T follicular helper cell (primary cell): ENCODE data around the gene PTPRT.

Source experiments
- DNase-seq: peaks from one replicate; pipeline ENCODE4 v3.0.0-alpha.2; 2020; ENCODE audit warnings: low read depth

PTPRT gene

GRCh38 chr20:42611889-42612837 is 577.5 kb downstream of the PTPRT start:
- no peak for DNase-seq

- no peak for DNase-seq
These were observed 578.3 kb downstream of the PTPRT start for GRCh38 chr20:42611423-42611822.

DNA sequence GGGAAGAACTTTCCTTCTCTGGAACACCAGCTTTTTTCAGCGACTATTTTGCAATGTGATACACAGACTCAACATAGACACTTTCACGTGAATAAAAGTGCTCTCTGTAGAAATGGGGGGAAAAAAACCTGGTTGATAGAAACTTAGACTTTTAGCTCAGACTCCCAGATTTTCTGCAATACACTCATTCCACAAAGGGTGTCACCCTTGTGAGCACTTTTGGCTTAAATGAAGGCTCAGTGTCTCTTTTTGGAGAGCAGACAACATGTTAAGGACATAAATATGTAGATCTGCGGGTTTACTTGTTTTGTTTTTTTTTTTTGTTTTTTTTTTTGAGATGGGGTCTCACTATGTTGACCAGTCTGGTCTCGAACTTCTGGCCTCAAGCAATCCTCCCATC is 579.6 kb downstream of the PTPRT start:
- no peak for DNase-seq

DNA sequence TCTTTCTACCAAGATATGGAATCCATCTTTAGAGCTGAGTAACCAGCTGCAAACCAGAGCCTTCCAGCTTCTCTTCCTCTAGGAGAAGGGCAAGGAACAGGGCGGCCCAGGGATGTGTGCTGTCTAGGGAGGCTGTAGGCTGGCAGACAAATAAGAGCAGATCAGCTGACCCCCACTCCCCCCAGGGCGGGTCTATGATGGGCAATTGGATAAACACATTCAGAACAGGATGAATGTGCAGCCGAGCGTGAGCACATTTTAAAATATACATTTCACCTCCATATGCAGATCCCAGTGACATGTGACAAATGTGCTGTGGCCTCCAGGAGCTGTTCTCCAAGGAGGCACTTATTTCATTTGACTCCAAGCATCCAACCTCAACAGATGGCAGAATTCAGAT is 580.1 kb downstream of the PTPRT start:
- DNase-seq = no peak

DNA sequence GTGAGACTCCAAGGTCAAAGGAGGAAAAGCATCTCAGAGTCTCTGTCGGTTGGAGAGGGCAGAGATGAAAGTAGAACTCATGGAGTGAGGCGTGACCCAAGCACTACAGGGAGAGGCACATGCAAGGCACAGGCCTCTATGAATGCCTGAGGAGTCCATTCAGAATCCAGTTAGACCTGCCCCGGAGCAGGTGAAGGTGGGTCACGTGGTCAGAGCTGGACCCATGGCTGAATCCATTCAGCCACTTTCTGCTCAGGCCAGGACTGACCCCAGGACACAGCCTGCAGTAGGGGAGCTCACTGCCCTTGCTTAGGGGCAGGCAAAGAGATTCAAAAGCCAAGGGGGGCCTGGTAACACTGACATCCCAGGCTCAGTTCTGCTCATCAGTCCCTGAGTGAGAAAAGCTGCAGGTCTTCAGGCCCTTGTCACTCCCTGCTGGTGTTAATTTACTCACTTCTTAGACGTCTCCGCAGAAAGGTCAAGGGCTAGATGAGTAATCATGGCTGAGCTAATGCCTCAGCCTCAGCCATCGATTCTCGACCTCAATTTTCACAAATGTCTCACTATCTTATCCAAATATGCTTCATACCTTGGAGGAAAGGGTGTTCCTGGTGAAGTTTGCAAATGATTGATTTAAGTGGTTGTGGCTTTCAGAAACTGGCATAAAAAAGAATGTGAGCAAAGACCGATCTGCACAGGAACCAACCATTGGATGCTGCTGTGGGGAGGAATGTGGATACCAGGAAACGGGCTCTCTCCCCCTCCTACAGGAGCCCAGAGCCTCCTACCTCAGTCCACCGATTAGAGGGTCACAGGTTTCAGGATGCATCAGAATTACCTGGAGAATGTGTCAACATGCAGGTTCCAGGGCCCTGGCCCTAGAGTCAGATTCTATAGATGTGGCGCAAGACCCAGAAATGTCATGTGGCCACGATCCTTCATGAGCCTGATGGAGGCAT is 584.4 kb downstream of the PTPRT start:
- no peak for DNase-seq

DNA sequence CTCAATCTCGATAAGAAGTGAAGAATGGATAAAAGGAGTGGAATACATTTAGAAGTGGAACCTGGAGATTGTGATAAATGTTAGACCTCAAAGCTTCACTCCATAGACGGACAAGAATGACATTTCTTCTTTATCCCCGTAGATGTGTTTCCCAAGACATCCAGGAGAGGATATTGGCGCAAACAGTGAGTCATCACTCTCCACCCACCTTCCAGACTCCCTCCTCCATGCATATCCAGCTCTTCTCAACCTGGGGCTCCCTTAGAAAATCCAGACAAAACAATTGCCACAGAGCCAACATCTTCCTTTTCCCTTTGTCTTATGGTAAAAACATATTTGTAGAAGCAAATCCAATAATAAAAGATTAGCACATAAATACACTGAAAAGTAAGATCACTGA is 586.1 kb downstream of the PTPRT start:
- no peak for DNase-seq

GRCh38 chr20:42598581-42598980 is 591.1 kb downstream of the PTPRT start:
- no peak for DNase-seq

- no peak for DNase-seq
These were observed 594.1 kb downstream of the PTPRT start for GRCh38 chr20:42595625-42596024.

DNA sequence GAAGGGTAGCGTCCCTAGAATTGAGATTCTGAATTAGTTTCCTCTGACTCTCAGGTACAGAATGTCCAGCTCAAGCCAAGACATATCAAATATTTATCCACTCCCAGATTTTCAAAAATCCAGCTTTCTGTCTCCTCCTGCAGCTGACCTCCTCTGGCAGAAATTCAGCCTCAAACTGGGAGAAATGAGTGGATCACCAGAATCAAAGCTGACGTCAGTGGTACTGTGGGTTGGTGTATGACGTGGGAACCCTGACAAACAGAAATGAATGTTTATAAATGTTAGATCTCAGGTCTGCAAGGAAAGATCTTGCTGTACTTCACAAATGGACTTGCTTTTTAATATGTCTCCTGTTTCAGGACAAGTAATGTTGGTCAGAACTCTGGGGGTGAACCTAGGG is 595.0 kb downstream of the PTPRT start:
- DNase-seq = no peak

DNA sequence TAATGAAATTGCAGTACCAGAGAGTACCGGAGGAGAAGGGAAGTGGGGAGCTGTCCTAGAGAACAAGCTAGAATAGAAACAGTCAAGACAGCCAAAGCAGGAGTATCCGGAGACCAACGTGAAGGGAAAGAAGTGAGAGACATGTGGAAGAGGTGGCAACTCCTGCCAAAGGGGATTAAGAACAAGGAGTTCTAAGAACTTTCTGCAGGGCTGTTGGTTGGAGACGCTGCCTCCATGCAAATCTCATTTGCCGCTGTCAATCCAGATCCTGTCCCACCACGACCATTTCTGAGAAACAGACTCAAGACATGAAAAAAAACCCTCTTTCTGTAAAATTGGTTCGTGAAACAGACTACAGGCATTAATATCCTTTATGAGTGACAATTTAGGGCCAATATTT is 595.7 kb downstream of the PTPRT start:
- no peak for DNase-seq

GRCh38 chr20:42589976-42590639 is 599.6 kb downstream of the PTPRT start:
- no peak for DNase-seq

DNA sequence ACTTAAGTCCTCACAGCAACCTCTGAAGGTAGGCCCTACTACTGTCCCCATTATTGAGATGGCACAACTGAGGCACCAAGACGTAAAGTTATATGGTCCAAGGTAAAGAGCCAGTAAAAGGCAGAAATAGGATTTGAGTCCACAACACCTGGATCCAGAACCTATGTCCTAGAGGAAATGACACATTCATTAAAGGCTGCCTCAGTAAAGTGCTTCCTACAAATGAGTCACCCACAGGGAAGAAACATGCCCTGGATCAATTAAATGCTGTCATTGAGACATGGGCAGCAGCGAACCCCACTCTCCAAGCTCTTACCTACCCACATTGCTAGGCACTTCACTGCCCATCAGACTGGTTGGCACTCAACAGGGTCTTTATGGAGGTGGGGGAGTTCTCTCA is 600.9 kb downstream of the PTPRT start:
- no peak for DNase-seq

- DNase-seq = no peak
These were observed 602.3 kb downstream of the PTPRT start for GRCh38 chr20:42587427-42587826.

DNA sequence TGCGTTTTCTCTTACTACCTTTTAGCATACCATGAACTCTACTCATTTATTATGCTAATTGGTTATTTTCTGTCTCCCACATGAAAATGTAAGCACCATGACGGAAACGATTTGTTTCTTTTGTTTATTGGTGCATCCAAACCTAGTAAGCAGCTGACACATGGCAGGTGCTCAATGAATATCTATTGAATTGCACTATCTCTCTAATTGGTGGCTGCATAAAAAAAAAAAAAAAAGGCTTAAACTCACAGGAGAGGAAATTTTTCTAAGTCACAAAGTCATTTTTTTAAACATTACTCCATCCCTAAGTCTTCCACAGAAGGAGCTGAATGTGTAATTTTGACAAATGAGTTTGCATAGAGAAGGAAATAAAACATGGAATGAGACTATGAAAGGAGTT is 608.4 kb downstream of the PTPRT start:
- no peak for DNase-seq

DNA sequence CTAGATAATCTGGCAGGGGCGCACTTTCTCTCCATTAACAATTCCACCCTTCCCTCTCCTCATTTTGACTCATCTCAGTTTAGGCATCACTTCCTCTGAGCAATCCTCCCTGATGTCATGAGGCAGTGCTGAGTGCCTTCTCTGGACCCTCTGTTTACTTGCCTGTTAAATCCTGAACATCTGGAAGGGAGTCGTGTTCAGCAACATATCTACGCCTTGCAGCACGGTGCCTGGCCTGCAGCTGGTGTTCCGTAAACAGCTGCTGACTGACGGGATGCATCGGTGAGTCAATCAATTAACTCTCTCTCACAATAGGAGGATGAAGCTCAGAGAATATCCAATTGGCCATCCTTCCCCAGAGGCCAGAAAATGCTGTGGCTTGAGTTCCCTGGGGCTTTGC is 613.5 kb downstream of the PTPRT start:
- DNase-seq = no peak

- no peak for DNase-seq
These were observed 617.2 kb downstream of the PTPRT start for GRCh38 chr20:42572320-42573016.

- DNase-seq = no peak
These were observed 622.3 kb downstream of the PTPRT start for GRCh38 chr20:42567409-42567808.

- no peak for DNase-seq
These were observed 624.3 kb downstream of the PTPRT start for GRCh38 chr20:42565235-42565995.

DNA sequence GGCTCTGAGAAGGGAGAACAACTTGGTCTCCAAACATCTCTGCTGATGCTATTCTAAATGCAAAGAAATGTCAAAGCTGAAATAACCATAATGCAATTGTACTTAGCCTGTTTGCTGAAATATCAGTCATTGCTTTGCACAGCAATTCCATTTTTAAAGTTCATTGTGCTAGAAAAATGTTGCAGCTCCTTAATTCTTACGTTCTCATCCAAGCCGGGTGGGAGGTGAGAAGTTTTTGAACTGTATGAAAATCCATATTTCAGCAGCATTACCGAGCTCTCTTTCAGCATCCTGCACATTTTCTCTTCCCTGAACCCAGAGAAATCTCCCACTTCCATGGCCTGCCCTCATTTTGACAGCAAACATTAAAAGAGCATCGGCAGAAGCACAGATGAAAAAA is 630.0 kb downstream of the PTPRT start:
- no peak for DNase-seq

GRCh38 chr20:42556575-42556974 is 633.1 kb downstream of the PTPRT start:
- no peak for DNase-seq

DNA sequence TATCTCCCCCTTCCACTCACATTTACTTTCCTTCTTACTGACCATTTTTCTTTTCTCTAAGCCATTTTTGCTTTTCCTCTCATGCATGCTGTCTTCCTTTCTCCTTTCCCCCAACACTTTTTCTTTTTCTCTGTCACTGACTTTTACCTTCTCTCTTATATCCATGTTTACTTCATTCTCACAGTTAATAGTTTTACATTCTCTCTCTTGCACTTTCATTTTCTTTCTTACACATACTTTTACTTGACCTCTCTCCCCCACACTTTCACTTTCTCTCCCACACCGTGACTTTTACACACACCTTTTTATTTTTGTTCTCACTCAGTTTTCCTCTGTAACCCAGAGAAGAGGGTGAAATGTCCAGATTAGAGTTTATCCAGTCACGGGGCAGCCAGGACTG is 636.3 kb downstream of the PTPRT start:
- DNase-seq = no peak
